NCI-H82 (cell line): ENCODE results near the gene PLD4.

ENCODE experiments used
- DNase-seq: peaks from one replicate; lab custom pipeline; 2025; lab: John Stamatoyannopoulos, UW

Gene PLD4

GRCh38 chr14:104975481-104976197 is 51.0 kb downstream of the PLD4 start:
- DNase-seq, result peak; percentile 29

GRCh38 chr14:104976198-104977007 is 51.7 kb downstream of the PLD4 start:
- DNase-seq, result peak; percentile 80

GRCh38 chr14:104977008-104977680 is 52.5 kb downstream of the PLD4 start:
- DNase-seq, result no peak

GRCh38 chr14:104977681-104978653 is 53.3 kb downstream of the PLD4 start, which contains the start of gene AHNAK2:
Gene AHNAK2 (minus strand): TSS chr14:104978374. CDS start chr14:104978237, 137 bp downstream.
- DNase-seq, result peak; percentile 89

GRCh38 chr14:104978746-104979691 is 54.3 kb downstream of the PLD4 start:
- no peak for DNase-seq

GRCh38 chr14:104979758-104980610 is 55.3 kb downstream of the PLD4 start:
- DNase-seq, result no peak

- no peak for DNase-seq
These were observed 56.2 kb downstream of the PLD4 start for GRCh38 chr14:104980611-104981531.

- no peak for DNase-seq
These were observed 57.2 kb downstream of the PLD4 start for GRCh38 chr14:104981699-104982541.

- DNase-seq, result no peak
These were observed 58.0 kb downstream of the PLD4 start for GRCh38 chr14:104982548-104983230.
